M059J (cell line): ENCODE measurements around the gene GLYATL1. TPM values are rescaled to one million over a fixed set of nuclear protein-coding genes. Genes with fewer than 3 reads are reported as not detected.

Source experiments
- DNase-seq: peaks from one replicate; pipeline ENCODE4 v3.0.0-alpha.2; 2012; ENCODE audit warnings: low read depth
- total RNA-seq: library from RNA; depleted of rRNA; stranded (reverse); fragments of >200 nt; shearing (Covaris generic); gene quantifications from 2 replicates; pipeline ENCODE4 v1.2.3, GENCODE V29; 2014; rRNA removed

Gene GLYATL1, protein sequence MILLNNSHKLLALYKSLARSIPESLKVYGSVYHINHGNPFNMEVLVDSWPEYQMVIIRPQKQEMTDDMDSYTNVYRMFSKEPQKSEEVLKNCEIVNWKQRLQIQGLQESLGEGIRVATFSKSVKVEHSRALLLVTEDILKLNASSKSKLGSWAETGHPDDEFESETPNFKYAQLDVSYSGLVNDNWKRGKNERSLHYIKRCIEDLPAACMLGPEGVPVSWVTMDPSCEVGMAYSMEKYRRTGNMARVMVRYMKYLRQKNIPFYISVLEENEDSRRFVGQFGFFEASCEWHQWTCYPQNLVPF
- 0.12 and 1.9 TPM in 2 replicates for total RNA-seq

GRCh38 chr11:58939277-58939676 is at the start of gene GLYATL1:
GLYATL1 (plus strand) TSS chr11:58939488; CDS start chr11:58947088, 7,600 bp downstream.
- no peak for DNase-seq

DNA sequence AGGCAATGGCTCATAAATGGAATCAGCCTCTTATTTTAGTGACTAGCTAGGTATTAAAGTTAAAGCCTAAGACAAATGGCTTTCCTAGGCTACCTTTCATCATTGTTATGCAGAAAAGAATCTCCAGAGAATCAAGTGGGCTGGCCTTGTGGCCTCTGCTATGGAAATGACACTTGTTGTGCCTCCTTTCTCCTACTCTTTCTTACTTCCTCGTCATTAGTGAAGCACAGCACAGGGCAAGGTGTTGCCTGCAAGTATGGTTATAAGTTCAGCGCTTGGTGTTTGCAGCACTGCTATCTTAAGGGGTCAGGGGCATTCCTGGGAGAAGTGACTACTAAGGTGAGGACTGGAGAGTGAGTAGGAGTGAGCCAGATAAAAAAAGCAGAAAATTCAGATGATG is 45.4 kb upstream of the GLYATL1 start:
- no peak for DNase-seq

GRCh38 chr11:58898106-58898505 is 41.2 kb upstream of the GLYATL1 start:
- no peak for DNase-seq

DNA sequence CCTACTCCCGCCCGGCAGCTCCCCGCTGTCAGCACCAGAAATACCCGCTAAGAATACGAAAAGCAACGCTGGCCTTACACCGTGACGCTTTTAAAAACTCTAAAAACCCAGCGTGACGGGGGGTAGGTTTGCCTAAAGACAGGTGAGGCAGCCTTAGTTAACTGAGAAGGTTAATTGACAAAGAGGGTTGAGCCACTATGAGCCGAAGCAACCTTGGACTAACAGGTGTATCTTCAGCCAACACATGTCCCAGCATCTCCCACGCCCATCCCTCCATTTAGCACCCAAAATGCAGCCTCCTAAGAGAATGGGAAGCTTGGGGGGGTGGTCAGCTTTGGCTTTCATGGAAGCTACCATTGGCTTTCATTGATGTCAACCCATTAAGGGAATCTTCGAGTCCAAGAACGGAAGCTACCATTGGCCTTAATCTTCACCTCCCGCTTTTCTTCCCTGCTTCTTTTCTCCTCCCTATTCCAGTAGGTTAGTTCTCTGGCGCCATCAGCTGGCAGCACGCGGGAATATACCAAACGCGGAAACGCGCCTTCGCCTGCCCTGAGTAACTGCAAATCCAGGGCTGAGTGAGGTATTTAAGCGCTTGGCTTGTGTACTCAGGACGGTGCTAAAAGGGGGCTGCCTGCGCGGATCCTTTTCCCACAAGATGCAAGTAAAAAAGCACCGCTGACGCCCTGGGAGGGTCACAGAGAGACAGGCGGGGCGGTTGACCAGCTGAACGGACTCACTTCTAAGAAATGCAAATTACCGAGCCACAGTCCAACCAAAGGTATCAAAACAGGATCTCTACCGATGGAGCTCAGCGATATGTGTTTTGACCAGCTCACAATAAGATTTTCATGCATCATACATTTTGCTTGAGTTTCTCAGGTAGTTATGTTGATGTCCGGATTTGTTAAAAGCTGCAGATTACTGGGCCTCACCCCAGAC is 38.5 kb upstream of the GLYATL1 start:
- DNase-seq = no peak

GRCh38 chr11:58902881-58903280 is 36.4 kb upstream of the GLYATL1 start:
- no peak for DNase-seq

DNA sequence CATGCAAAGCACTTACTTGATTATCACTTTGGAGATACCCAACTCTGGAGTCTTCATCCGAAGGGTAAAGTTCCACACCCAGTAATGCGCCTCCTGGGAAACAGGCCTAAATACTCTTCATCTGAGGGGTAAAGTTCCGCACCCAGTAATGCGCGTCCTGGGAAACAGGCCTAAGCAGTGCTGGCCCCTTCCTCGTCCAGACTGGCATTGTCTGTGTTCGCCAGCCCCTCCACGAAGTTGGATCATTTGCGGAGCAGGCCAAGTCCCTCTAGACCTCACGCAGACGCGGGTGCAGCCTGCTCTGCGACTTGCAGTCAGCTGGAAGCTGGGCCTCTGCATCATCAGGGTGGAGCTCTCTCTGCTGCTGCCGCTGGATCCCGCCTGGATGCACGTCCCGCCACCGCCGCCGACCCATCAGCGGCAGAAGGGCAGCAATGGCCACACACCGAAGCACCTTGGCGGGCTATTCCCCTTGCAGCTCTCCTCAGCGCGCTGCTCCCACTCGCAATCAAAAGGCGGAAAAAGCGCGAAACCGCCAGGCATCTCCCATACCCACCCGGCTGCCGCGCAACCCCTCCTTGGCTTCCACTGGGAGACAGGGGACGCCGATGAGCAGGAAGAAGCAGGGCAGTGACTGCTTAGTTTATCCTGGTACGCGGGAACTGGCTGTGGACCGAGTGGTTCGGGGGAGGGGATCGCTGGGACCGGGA is 34.1 kb upstream of the GLYATL1 start:
- DNase-seq = peak; percentile 73

DNA sequence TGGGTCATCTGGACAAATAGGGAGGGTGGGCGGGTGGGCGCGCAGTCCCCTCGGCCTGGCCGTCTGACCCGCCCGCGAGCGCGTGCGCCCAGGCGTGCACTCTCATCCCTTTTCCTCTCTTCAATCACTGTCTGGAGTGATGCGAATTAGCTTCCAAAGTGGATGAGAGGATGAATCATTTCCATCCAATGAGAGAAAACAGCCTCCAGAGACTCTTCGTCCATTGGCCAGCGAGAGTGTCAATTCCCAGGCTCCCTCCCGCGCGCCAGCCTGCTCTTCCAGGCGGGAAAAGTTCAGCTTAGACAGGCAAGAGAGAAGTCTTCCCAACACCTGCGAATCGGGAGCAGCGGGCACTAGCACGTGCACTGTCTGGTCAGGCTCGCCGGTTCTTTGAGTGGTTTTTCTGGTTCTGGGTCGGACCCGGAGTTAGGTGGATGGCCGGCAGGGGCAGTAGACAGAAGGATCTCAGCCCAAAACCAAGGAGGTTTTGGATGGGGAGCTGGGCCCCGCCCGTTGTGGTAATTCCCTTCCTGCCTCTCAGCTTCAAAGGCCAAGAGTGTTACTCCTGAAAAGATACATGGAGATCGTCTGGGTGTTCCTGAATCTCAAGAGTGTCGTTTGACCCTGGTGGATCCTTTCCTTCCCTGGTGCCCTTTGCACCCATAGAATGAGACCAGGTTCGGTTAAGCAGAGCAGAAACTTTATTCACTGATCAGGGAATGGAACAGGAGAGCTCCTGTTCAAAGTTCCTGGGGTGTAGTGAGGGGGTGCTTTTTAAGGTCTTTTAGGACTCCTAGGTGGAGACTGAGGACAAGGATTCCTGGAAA is 33.4 kb upstream of the GLYATL1 start:
- peak; percentile 94 for DNase-seq

DNA sequence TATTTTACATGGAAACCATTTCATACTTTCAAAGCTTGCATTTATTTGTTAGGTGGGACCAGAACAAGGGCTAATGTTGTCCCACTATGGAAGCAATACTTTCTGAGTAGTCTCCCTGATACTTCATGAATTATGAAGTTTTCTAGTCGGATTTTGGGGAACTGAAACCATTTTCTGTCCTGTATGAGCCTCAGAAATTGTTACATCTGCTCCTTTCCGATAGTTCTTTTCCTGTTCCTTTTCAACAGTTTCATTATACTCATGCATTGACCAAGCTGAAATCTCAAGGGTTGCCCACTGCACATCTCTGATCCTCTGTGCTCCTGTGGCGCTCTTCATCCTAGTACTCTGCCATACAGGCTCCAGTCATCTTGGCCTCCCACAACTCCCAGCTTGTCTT is 31.5 kb upstream of the GLYATL1 start:
- no peak for DNase-seq

- DNase-seq = peak; percentile 75
Measured at GRCh38 chr11:58912124-58912523, 27.2 kb upstream of the GLYATL1 start.

GRCh38 chr11:58913685-58914084 is 25.6 kb upstream of the GLYATL1 start:
- no peak for DNase-seq

GRCh38 chr11:58914821-58915543 is 24.3 kb upstream of the GLYATL1 start:
- DNase-seq = peak; percentile 70

DNA sequence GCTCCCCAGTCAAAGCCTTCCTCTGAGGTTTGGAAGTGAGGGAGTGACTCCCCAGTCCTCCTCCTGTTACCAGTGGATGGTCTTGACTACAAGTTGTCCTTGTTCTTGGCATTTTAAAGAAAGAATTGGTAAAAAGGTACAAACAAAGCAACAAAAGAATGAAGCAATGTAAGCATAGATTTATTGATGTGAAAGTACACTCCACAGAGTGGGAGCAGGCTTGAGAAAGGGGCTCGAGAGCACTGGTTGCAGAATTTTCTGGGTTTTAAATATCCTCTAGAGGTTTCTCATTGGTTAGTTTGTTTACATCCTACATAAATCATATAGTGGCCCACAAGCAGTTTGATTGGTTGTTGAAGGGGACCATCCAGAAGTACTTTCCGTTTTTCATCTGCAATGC is 22.7 kb upstream of the GLYATL1 start:
- no peak for DNase-seq

DNA sequence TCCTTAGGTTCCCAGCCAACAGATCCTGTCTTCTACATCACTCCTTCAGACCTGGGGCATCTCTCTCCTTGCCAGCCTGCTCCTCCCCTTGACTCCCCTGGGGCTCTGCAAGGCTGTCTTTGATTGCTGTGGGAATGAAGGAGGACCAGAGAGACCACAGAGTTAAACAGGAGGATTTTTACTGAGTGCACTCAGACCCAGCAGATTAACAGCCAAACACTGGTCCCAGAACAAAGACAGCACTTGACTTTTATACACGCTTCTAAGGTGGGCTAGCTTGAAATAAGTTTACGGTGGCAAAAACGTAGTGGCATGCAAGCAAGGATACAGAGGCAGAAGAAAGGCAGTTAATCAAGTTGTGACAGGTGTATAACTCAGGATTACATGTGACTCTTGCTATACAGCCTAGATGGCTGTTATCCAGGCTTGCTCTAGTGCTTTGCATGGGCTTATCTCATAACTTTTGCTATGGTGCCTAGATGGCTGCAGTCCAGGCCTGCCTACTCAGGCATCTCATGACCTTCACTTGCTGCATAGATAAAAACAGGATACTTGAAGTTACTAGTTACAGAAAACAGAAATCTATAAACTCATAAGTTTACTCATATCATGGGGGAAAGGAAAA is 22.0 kb upstream of the GLYATL1 start:
- no peak for DNase-seq

DNA sequence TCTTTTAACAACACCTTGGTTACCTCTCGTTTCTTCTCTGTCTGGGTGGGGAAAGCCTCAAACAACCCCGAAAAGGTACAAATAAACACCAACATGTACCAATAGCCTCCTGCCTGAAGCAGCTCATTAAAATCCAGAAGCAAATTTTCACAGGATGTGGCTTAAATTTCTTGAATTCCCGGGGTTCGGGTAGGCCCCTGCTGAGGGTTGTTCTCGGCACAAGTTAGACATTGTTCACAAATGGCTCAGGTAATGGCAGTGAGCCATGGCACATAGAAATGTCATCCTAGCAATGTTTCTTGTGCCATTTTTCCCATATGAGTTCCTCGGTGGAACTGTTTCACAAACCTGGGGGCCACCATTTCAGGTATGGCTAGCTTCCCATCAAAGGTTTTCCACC is 19.7 kb upstream of the GLYATL1 start:
- peak; percentile 83 for DNase-seq

GRCh38 chr11:58919980-58920379 is 19.3 kb upstream of the GLYATL1 start:
- DNase-seq = peak; percentile 55

DNA sequence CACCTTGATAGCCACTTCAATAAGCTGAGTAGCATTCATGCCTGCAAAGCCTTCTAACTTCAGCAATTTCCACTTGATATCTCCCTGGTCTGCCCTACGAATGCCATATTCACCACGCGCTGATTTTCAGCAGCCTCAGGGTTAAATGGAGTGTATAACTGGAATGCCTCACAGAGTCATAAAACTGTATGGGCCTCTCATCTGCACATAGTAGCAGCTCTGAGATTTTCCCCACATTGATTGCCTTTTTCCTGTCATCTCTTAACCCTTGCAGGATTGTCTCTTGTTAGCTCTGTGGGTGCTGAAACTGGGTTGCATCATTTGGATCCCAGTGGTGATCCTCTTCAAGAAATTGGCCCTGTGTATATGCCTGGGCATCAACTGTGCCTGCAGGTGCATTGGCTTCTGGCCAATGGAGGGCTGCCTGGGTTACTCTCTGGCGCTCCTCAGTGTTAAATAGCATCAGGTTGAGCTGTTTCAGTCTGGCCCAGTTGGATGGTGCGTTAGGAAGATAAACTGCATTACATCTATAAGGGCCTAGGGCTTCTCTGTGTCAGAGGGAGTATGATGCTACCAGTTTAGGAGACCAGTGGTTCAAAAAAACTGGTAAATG is 17.4 kb upstream of the GLYATL1 start:
- no peak for DNase-seq

GRCh38 chr11:58922479-58922878 is 16.8 kb upstream of the GLYATL1 start:
- no peak for DNase-seq

DNA sequence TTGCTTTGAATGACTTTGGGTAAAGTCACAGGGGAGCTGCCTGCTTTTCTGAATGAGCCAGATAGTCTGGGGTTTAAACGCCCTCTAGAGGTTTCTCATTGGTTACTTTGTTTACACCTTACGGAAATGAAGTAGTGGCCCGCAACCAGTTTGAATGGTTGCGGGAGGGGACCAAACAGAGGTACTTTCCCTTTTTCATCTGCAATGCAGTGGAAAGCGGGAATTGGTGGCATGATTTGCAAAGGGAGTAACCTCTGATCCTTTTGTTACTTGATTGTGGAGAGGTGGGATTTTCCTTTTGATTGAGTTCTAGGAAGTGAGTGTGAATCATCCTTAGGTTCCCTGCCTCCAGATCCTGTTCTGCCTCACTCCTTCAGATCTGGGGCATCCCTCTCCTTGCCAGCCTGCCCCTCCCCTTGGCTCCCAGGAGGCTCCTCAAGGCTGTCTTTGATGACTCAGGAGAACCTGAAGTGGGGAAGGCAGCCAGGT is 15.9 kb upstream of the GLYATL1 start:
- DNase-seq = peak; percentile 86

GRCh38 chr11:58924230-58924629 is 15.1 kb upstream of the GLYATL1 start:
- DNase-seq = no peak

DNA sequence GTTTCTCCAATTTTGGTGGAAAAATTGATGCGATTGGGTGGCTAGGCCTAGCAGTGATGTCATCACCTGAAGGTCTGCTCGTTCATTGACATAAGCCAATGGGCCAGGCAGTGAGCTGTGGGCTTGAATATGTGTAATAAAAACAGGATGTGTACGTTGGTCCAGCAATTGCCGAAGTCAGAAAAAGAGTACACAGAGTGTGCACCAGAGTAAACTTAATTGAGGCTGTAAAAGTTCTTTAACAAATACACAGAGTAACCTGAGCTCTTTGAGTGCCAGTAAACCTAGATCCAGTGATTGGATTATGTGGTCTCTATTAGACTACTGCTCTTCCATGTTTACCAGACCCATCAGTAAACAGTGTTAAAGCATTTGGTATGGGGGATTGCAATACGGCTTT is 13.0 kb upstream of the GLYATL1 start:
- no peak for DNase-seq
